Bronchial smooth muscle cell (primary cell): ENCODE data around the gene DOLPP1. TPM values are rescaled to one million over a fixed set of nuclear protein-coding genes. Genes with fewer than 3 reads are reported as not detected.

ENCODE experiments used
- total RNA-seq: library from RNA; depleted of rRNA; stranded (reverse); fragments of >200 nt; gene quantifications from 2 replicates; pipeline ENCODE4 v1.2.1, GENCODE V29; 2014

Gene DOLPP1
- 5.4 and 6.2 TPM in 2 replicates for total RNA-seq

DNA sequence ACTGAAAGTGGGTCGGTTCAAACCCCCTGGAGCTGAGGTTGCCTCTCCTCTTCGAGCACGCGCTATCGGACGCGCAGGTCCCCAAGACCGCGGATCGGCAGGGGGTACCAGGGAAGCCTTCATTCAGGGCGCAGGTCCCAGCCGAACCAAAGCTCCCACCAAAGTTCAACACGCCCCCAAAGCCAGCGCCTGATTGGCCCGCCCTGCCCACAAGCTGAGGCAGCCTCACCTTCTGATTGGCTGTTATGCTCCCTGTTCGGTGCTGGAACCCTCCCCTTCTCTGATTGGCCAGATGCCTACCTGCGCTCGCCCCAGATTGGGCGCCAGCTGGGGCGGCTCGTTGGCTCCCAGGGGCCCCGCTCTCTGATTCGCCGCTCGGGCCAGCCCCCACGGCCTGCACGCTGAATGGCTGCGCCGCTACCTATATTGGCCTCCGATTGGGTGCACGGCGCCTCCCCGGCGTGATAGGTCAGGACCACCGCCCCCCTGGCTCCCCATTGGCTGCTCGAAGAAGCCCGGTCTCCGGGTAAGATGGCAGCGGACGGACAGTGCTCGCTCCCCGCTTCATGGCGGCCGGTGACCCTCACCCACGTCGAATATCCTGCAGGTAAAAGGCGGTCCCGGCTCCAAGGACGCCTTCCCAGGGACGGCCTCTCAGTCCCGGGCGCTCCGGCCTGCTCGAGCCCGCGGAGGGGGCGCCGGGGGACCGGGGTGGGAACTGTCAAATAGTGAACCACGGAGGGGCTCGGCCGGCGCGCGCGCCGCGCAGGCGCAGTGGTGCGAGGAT is at the start of gene DOLPP1:
DOLPP1 (plus strand) TSS at position 511 of the 787 bp plus-strand sequence; CDS start at position 532, 21 bp downstream.

DNA sequence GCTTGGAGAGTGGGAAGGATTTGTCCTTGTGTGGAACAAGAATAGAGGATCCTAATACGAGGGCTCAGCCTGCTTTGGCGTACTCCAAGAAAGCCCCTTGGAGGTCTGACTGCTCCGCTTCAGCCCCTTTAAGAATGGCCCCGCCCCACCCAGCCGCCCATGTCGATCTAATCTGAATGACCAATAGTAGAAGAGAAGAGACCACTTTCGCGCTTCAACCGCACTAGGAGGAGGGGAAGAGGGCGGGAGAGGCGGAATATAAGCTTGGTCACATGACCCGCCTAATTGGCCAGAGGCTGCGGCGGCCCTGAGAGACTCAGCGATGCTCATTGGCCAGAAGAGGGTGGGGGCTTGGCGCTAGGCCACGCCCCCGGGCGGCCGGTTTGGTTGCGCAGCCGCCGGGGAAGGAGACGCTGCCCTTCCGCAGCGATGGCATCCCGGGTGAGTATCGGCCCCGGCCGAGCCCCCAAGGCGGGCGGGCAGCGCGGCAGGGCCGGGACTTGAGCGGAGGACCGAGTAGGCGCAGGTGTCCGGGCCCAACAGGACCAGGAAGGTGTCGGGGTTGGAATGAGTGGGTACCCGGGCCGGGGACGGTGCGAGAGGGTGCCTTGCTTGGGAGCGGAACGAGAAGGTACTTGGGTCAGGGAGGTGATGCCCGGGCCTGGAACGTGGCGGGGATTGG is 44.5 kb upstream of the DOLPP1 start, which contains the start of gene MIGA2:
MIGA2 (plus strand) TSS at position 386 of the 682 bp plus-strand sequence. CDS start 3,969 bp downstream, outside the sequence.

DNA sequence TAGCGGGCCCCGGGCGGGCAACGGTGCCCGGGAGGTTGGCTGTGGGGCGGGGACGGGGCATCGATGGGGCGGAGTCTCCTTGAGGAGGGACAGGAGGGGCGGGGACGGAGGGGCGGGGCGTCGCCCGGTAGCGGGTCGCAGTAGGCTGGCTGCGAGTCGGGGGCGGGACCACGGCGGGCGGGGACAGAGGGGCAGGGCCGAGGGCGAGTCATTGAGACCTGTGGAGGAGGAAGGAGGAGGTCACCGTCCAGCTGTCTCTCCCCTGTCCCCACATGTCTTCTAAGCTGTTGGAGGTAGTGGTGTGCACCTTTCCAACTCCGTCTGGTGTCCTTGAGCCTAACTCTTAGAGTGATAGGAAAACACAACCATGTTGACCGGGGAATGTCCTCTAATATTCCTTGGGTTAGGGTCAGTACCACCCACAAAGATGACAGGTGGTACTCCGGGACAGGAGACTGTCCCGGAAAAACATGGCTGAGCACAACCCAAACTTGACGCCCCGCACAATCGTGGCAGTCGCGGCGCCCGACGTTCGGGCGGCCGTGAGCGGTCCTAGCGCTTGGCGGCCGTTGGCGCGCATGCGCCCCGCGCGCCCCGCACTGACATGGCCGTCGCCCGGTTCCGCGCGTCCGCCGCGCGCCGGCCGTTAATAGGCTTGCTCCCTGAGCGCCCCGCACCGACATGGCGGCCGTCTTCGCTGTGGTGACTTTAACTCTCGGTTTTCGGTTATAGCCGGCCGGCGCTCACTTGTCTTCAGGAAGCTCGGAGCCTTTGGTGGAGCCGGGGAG is 30.0 kb downstream of the DOLPP1 start, which contains the start of the genes CRAT and PTPA:
CRAT (minus strand) TSS at position 54 of the 788 bp plus-strand sequence. CDS start 284 bp downstream, outside the sequence.
PTPA (plus strand) TSS at position 676 of the 788 bp plus-strand sequence. CDS start 186 bp downstream, outside the sequence.

Other genes with a start within 250 kb of the DOLPP1 start
- 8.4 and 8.7 TPM in 2 replicates for gene KYAT1, start 199.2 kb upstream of the DOLPP1 start, total RNA-seq
- gene LRRC8A, start 199.0 kb upstream of the DOLPP1 start, total RNA-seq, result 21.0 and 27.0 TPM in 2 replicates
- 16.2 and 16.3 TPM in 2 replicates for gene PHYHD1, start 160.1 kb upstream of the DOLPP1 start, total RNA-seq
- 26.0 and 28.4 TPM in 2 replicates for gene DOLK, start 133.5 kb upstream of the DOLPP1 start, total RNA-seq
- gene NUP188, start 133.4 kb upstream of the DOLPP1 start, total RNA-seq, result 26.2 and 32.5 TPM in 2 replicates
- 45.2 and 46.6 TPM in 2 replicates for gene SH3GLB2, start 52.8 kb upstream of the DOLPP1 start, total RNA-seq
- 20.2 and 25.5 TPM in 2 replicates for gene MIGA2, start 44.5 kb upstream of the DOLPP1 start, total RNA-seq
- gene CRAT, start 29.7 kb downstream of the DOLPP1 start, total RNA-seq, result 46.4 and 49.0 TPM in 2 replicates
- 68.0 and 114 TPM in 2 replicates for gene PTPA, start 30.3 kb downstream of the DOLPP1 start, total RNA-seq
- gene IER5L, start 97.2 kb downstream of the DOLPP1 start, total RNA-seq, result 32.1 and 74.6 TPM in 2 replicates